K562 (cell line): Measurements from ENCODE around the gene PLEKHM2. TPM values are rescaled to one million over a fixed set of nuclear protein-coding genes. Genes with fewer than 3 reads are reported as not detected.

Experiments
- ATAC-seq: fragments of 200-7000 bp; cut with Tn5 transposase; 3 replicates; pipeline ENCODE4 v1.9.1; 2020; ENCODE audit warnings: moderate library complexity
- BruUV-seq: library from RNA; stranded (reverse); fragments of 400-500 nt; replicated peaks from 2 replicates; lab custom pipeline; 2021; lab: Mats Ljungman, UMichigan
- CTCF ChIA-PET: fragments of 300-600 bp; formaldehyde crosslinking; extraction: SDS; loops from one replicate; lab custom pipeline; 2021; ENCODE audit warnings: low intra/inter-chr PET ratio; lab: Yijun Ruan, JAX
- POLR2A ChIA-PET: fragments of 300-600, 350-650 bp; sonication (Branson Sonifier 250); formaldehyde crosslinking; extraction: SDS; loops from one replicate; lab custom pipeline; 2021; ENCODE audit warnings: antibody characterized with exemption, inconsistent platforms; lab: Yijun Ruan, JAX
- DNase-seq, 4 experiments: peaks; one replicate each; pipeline versions ENCODE4 v3.0.0 to v3.0.0-alpha.2; 2011 to 2018; ENCODE audit warnings: low spot score in 3 of 4, mixed read lengths in 3 of 4; ENCODE audit errors: extremely low read depth in 1 of 4
- FAIRE-seq: peaks from 2 replicates; lab custom pipeline; 2011; peaks lifted over from hg19 to GRCh38; lab: Jason Lieb, UNC
- H2AFZ ChIP-seq: 2 replicates; pipeline ENCODE4 v1.6.0; 2011; ENCODE audit warnings: low read depth, low read length, control low read depth, inconsistent platforms
- H3K27ac ChIP-seq: fragments of 200-600 bp; 3 replicates; pipeline ENCODE4 v1.8.0; 2011; ENCODE audit warnings: low read depth, mild to moderate bottlenecking, control low read depth, inconsistent platforms, low read length, moderate library complexity, mixed read lengths; ENCODE audit errors: extremely low read depth
- H3K27me3 ChIP-seq, 2 experiments: fragments of 300-600 bp in 1 of 2; 2 replicates in 1 of 2; 3 replicates in 1 of 2; pipeline versions ENCODE4 v1.6.0 to v1.8.0; 2011; ENCODE audit warnings: inconsistent platforms in 2 of 2, low read length in 2 of 2, mild to moderate bottlenecking in 1 of 2, mixed read lengths in 1 of 2, moderate library complexity in 1 of 2; ENCODE audit not compliant: control insufficient read depth in 2 of 2, insufficient read depth in 2 of 2
- H3K36me3 ChIP-seq: fragments of 300-600 bp; 3 replicates; pipeline ENCODE4 v1.8.0; 2011; ENCODE audit warnings: mild to moderate bottlenecking, low read length, inconsistent platforms; ENCODE audit not compliant: control insufficient read depth, insufficient read depth
- H3K4me1 ChIP-seq, 2 experiments: fragments of 200-600 bp in 1 of 2; replicated peaks in 1 of 2; 2 replicates in 1 of 2; 3 replicates in 1 of 2; pipeline versions ENCODE4 v1.5.1 to v1.8.0; 2011; ENCODE audit warnings: inconsistent platforms in 2 of 2, low read length in 2 of 2, mild to moderate bottlenecking in 1 of 2, mixed read lengths in 1 of 2, moderate library complexity in 1 of 2; ENCODE audit not compliant: control insufficient read depth in 2 of 2, insufficient read depth in 2 of 2
- H3K4me2 ChIP-seq: 2 replicates; pipeline ENCODE4 v1.6.1; 2011; ENCODE audit warnings: low read length, control low read depth, inconsistent platforms, mixed read lengths; ENCODE audit not compliant: insufficient read depth
- H3K4me3 ChIP-seq: fragments of 200-600 bp; sonication (generic), shearing (Covaris generic); 2 replicates; pipeline ENCODE4 v1.5.1; 2016; ENCODE audit warnings: control low read depth, inconsistent platforms
- H3K79me2 ChIP-seq: fragments of 200-600 bp; 3 replicates; pipeline ENCODE4 v1.8.0; 2011; ENCODE audit warnings: low read length, inconsistent platforms; ENCODE audit not compliant: control insufficient read depth, insufficient read depth
- H3K9ac ChIP-seq, 2 experiments: 2 replicates each; pipeline versions ENCODE4 v1.6.0 to v1.6.1; 2011; ENCODE audit warnings: low read depth in 2 of 2, low read length in 2 of 2, control low read depth in 1 of 2, inconsistent platforms in 1 of 2, mild to moderate bottlenecking in 1 of 2, mixed read lengths in 1 of 2; ENCODE audit not compliant: insufficient read depth in 1 of 2
- H3K9me1 ChIP-seq: one replicate; pipeline ENCODE4 v1.6.0; 2011; ENCODE audit warnings: inconsistent platforms, mild to moderate bottlenecking, low read length, moderate library complexity; ENCODE audit not compliant: control insufficient read depth, insufficient read depth
- H3K9me3 ChIP-seq: replicated peaks from 2 replicates; pipeline ENCODE4 v1.5.1; 2011; ENCODE audit warnings: low read depth, low read length, inconsistent platforms; ENCODE audit not compliant: control insufficient read depth, insufficient read depth
- H4K20me1 ChIP-seq: replicated peaks from 2 replicates; pipeline ENCODE4 v1.6.1; 2011; ENCODE audit warnings: low read length, inconsistent platforms, mixed read lengths; ENCODE audit not compliant: control insufficient read depth, insufficient read depth
- ARID1B ChIP-seq: fragments of 450-650 bp; IDR thresholded peaks from 2 replicates; pipeline ENCODE4 v1.6.1; 2016; ENCODE audit warnings: antibody characterized with exemption, mild to moderate bottlenecking, inconsistent platforms
- ATF3 ChIP-seq, 2 experiments: fragments of 450-650 bp in 1 of 2; sonication (generic) in 1 of 2; formaldehyde crosslinking in 1 of 2; IDR thresholded peaks in 1 of 2; conservative IDR thresholded peaks in 1 of 2; 2 replicates each; pipeline versions ENCODE4 v1.6.1 to v1.8.1; 2016 to 2023; ENCODE audit warnings: mild to moderate bottlenecking in 2 of 2, moderate library complexity in 2 of 2, inconsistent platforms in 1 of 2, missing genetic modification reagents in 1 of 2
- CEBPG ChIP-seq, 3 experiments: fragments of 200-800 bp in 1 of 3; sonication (Bioruptor generic) in 1 of 3; sonication (generic) in 1 of 3; formaldehyde crosslinking in 1 of 3; IDR thresholded peaks in 2 of 3; conservative IDR thresholded peaks in 1 of 3; 2 replicates each; pipeline versions ENCODE4 v1.6.1 to v1.8.0; 2016 to 2022; ENCODE audit warnings: missing compliant biosample characterization in 2 of 3, missing genetic modification characterization in 2 of 3, mild to moderate bottlenecking in 1 of 3, missing genetic modification reagents in 1 of 3
- E4F1 ChIP-seq: fragments of 250-450 bp; sonication (Bioruptor Pico); IDR thresholded peaks from 2 replicates; pipeline ENCODE4 v1.5.0; 2021; ENCODE audit warnings: mild to moderate bottlenecking, borderline replicate concordance
- L3MBTL2 ChIP-seq: fragments of 450-650 bp; IDR thresholded peaks from 2 replicates; pipeline ENCODE4 v1.6.1; 2016; ENCODE audit warnings: mild to moderate bottlenecking, moderate library complexity
- NR2C1 ChIP-seq, 2 experiments: fragments of 450-650 bp; IDR thresholded peaks; 2 replicates each; pipeline ENCODE4 v1.6.1; 2017; ENCODE audit warnings: mild to moderate bottlenecking in 2 of 2, antibody characterized with exemption in 1 of 2, inconsistent platforms in 1 of 2, missing compliant biosample characterization in 1 of 2, missing genetic modification characterization in 1 of 2
- NR2C2 ChIP-seq, 2 experiments: fragments of 200-800 bp in 1 of 2; sonication (Bioruptor generic) in 1 of 2; sonication (generic) in 1 of 2; formaldehyde crosslinking in 1 of 2; IDR thresholded peaks; 2 replicates each; pipeline versions ENCODE4 v1.6.1 to v1.8.0; 2016 to 2022; ENCODE audit warnings: mild to moderate bottlenecking in 1 of 2, missing compliant biosample characterization in 1 of 2, missing genetic modification characterization in 1 of 2, missing genetic modification reagents in 1 of 2
- RREB1 ChIP-seq: fragments of 250-450 bp; sonication (Bioruptor Pico); IDR thresholded peaks from 2 replicates; pipeline ENCODE4 v1.4.0; 2020
- TAL1 ChIP-seq: fragments of 450-650 bp; IDR thresholded peaks from 2 replicates; pipeline ENCODE4 v1.6.1; 2016; ENCODE audit warnings: mild to moderate bottlenecking
- WGBS: fragments of 100-300 bp; shearing (Covaris generic); methylation state at CpG from one replicate; pipeline ENCODE4 v1.1.6; 2016; ENCODE audit warnings: low coverage, mixed read lengths; ENCODE audit not compliant: insufficient coverage; ENCODE audit errors: missing lambda C conversion rate; 5-methylcytosine and 5-hydroxymethylcytosine counted together
- in situ Hi-C: fragments of 300-500 bp; cut with MboI; formaldehyde crosslinking; loops from 4 replicates; pipeline ENCODE4 v1.15.0; 2018; ENCODE audit warnings: inconsistent platforms, mixed read lengths
- intact Hi-C: fragments of 100-400 bp; cut with micrococcal nuclease; formaldehyde crosslinking; loops from 2 replicates; pipeline ENCODE4 v1.14.2; 2022
- polyA plus RNA-seq, 8 experiments: library from polyadenylated mRNA; depleted of rRNA in 4 of 8; stranded (reverse) in 5 of 8; unstranded in 3 of 8; fragments of >200 nt; fragmentation: Nextera tagmentation in 2 of 8; fragmentation: Illumina TruSeq in 1 of 8; extraction: Ambion mirVana in 2 of 8; extraction: Trizol in 1 of 8; gene quantifications; 2 replicates each; pipeline versions ENCODE4 v1.2.1 to v1.2.3, GENCODE V29; 2011 to 2014; ENCODE audit warnings: inconsistent platforms in 1 of 8, missing spikeins in 1 of 8
- total RNA-seq, 7 experiments: library from RNA; depleted of rRNA in 6 of 7; stranded (reverse); fragments of >200 nt in 6 of 7; fragmentation: Illumina TruSeq in 2 of 7; extraction: Trizol in 2 of 7; gene quantifications; 2 replicates each; pipeline versions ENCODE4 v1.2.1 to v1.2.3, GENCODE V29; 2011 to 2021; ENCODE audit warnings: low replicate concordance in 1 of 7

PLEKHM2 gene
- total and polyA plus RNA-seq, 9 of the 15 experiments (the other 6 are each of a cell fraction or from before 2014, with no cell fraction given) = 0.27 to 63.7 (median 33.2) TPM

GRCh38 chr1:15674386-15675159, 9.5 kb upstream of the PLEKHM2 start:
- no peaks in the 10 kb centered on the region for H3K79me2 ChIP-seq
- H3K27ac ChIP-seq = peak overlapping the region; percentile 1; the same call in 1 of the 3 replicates
- H2AFZ ChIP-seq = peak overlapping the region; percentile 37
- intact Hi-C loops = no loop called here
- 45% methylated on average over 12 of the region's 12 CpGs for WGBS
- in situ Hi-C loops = no loop called here
- H3K9ac ChIP-seq = no peak overlapping the region
- H3K4me1 ChIP-seq = peaks cover 7 to 8% of the 10 kb centered on the region in 2 experiments; a peak in 4 of 5 replicates
- FAIRE-seq (peak; percentile 11), ATAC-seq (peak; percentile 65), DNase-seq (peak in 2 of 4 experiments; percentile 46 to 57)
- H3K9me1 ChIP-seq = peaks cover 4% of the 10 kb centered on the region
- H3K9me3 ChIP-seq = peaks cover 10% of the 10 kb centered on the region
- peak overlapping the region; percentile 5; the same call in 1 of the 2 replicates for H3K4me2 ChIP-seq
- POLR2A ChIA-PET = interaction anchor here (1.2 to 2.9 kb wide), 2 partner anchors 9 to 11 kb away, joined by 3 to 11 read pairs; no protein-coding TSS in a partner anchor
- no peak overlapping the region for H3K4me3 ChIP-seq
- CTCF ChIA-PET = no interaction called here
- BruUV-seq = no TSS peak
- H4K20me1 ChIP-seq = no peaks in the 10 kb centered on the region
- no peaks in the 10 kb centered on the region for H3K36me3 ChIP-seq
- H3K27me3 ChIP-seq = no peaks in the 10 kb centered on the region
- TF ChIP-seq RREB1 (no peak), TAL1 (peak; percentile 68), NR2C1 (IDR thresholded peaks at IDR 0.05) (0 out of 2 replicates have a peak, but pooled peaks have one; percentile 41), NR2C1 (tag; IDR thresholded peaks at IDR 0.05) (peak; percentile 70), ATF3 (IDR thresholded peaks at IDR 0.05) (peak; percentile 79), ATF3 (CRISPR knock-in tag; conservative IDR thresholded peaks at IDR 0.05) (no peak), L3MBTL2 (peak; percentile 44), NR2C2 (CRISPR knock-in tag; IDR thresholded peaks at IDR 0.05) (no peak), NR2C2 (tag; IDR thresholded peaks at IDR 0.05) (peak; percentile 31; the same call in 1 of the 2 replicates), ARID1B (peak; percentile 75), E4F1 (CRISPR knock-in tag) (no peak), CEBPG (CRISPR knock-in tag; IDR thresholded peaks at IDR 0.05) (peak; percentile 65), CEBPG (tag; conservative IDR thresholded peaks at IDR 0.05 in 1 of 2, IDR thresholded peaks at IDR 0.05 in 1 of 2) (peak in 1 of 2 experiments; percentile 79; a peak in 2 of 4 replicates)
